ENCODE results near the gene TBC1D22A.

DNA sequence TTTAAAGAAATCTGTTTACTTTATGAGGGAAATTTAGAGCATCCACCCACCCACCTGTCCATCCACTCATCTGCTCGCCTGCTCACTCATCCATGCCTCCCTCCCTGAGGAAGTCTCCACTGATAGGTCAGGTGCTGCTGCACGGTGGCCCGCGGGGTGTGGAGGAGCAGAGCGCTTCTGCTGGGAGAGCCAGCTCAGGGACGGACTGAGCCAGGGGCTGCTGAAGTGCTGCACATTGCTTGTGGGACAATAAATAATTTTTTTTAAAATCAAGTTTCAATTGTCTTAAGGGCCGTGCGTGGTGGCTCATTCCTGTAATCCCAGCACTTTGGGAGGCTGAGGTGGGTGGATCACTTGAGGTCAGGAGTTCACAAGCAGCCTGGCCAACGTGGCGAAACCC is 148.9 kb downstream of the TBC1D22A start:
- no peak for TF ChIP-seq POLR2A (IDR thresholded peaks at IDR 0.05)
- TF ChIP-seq CTCF (IDR thresholded peaks at IDR 0.05): no peak
